Common myeloid progenitor, CD34-positive (primary cell): ENCODE measurements around the gene PKD2L2.
"Not testable (repeated sequence)": the region's sequence is repeated elsewhere in the genome, so short reads cannot be mapped to it uniquely, and the experiment has no call there.

Source experiments
- CTCF ChIA-PET: fragments of 350-600 bp; sonication (Branson Sonifier 250); formaldehyde crosslinking; loops from one replicate; lab custom pipeline; 2021; ENCODE audit warnings: antibody characterized with exemption; lab: Charles Lee
- POLR2A ChIA-PET: fragments of 350-600 bp; sonication (Branson Sonifier 250); formaldehyde crosslinking; loops from one replicate; lab custom pipeline; 2021; ENCODE audit warnings: antibody characterized with exemption; lab: Charles Lee
- DNase-seq, 3 donors: peaks; one replicate each; pipeline versions ENCODE4 v3.0.0 to v3.0.0-alpha.2; 2013
- H3K27ac ChIP-seq, 2 experiments: 1 replicate in 1 of 2; 2 replicates in 1 of 2; pipeline ENCODE4 v1.7.0; 2013; ENCODE audit warnings: inconsistent platforms in 2 of 2, low read length in 2 of 2, mild to moderate bottlenecking in 2 of 2, low read depth in 1 of 2, moderate library complexity in 1 of 2; ENCODE audit not compliant: severe bottlenecking in 2 of 2, insufficient read depth in 1 of 2, poor library complexity in 1 of 2
- H3K27me3 ChIP-seq, 5 experiments: replicated peaks in 2 of 5; 1 replicate in 3 of 5; 2 replicates in 2 of 5; pipeline versions ENCODE4 v1.6.1 to v1.7.0; 2013; ENCODE audit warnings: low read length in 4 of 5, mild to moderate bottlenecking in 2 of 5, moderate library complexity in 2 of 5, inconsistent platforms in 1 of 5; ENCODE audit not compliant: insufficient read depth in 5 of 5, control insufficient read depth in 4 of 5
- H3K36me3 ChIP-seq, 4 experiments: 1 replicate in 2 of 4; 2 replicates in 2 of 4; pipeline versions ENCODE4 v1.6.1 to v1.7.0; 2013; ENCODE audit warnings: low read length in 3 of 4, control low read depth in 1 of 4, mild to moderate bottlenecking in 1 of 4; ENCODE audit not compliant: control insufficient read depth in 4 of 4, insufficient read depth in 4 of 4
- H3K4me1 ChIP-seq, 4 experiments: 1 replicate in 3 of 4; 2 replicates in 1 of 4; pipeline versions ENCODE4 v1.6.1 to v1.7.1; 2013; ENCODE audit warnings: low read length in 3 of 4, mild to moderate bottlenecking in 3 of 4, control low read depth in 1 of 4, inconsistent platforms in 1 of 4, moderate library complexity in 1 of 4; ENCODE audit not compliant: control insufficient read depth in 4 of 4, insufficient read depth in 4 of 4; ENCODE audit errors: control extremely low read depth in 1 of 4
- H3K4me3 ChIP-seq, 7 experiments: 1 replicate in 4 of 7; 2 replicates in 3 of 7; pipeline versions ENCODE4 v1.5.1 to v1.7.0; 2013; ENCODE audit warnings: mild to moderate bottlenecking in 7 of 7, low read length in 6 of 7, moderate library complexity in 6 of 7, inconsistent platforms in 2 of 7, low read depth in 2 of 7, control low read depth in 1 of 7; ENCODE audit not compliant: insufficient read depth in 4 of 7, control insufficient read depth in 1 of 7; ENCODE audit errors: extremely low read depth in 1 of 7
- H3K9me3 ChIP-seq, 5 experiments: 1 replicate in 4 of 5; 2 replicates in 1 of 5; pipeline versions ENCODE4 v1.6.1 to v1.7.1; 2013; ENCODE audit warnings: low read length in 4 of 5, mild to moderate bottlenecking in 2 of 5, inconsistent platforms in 1 of 5, low read depth in 1 of 5, moderate library complexity in 1 of 5; ENCODE audit not compliant: control insufficient read depth in 4 of 5, insufficient read depth in 2 of 5; ENCODE audit errors: control extremely low read depth in 1 of 5
- WGBS: methylation state at CpG from one replicate; pipeline ENCODE4 v1.1.5; 2013; ENCODE audit not compliant: insufficient coverage; 5-methylcytosine and 5-hydroxymethylcytosine counted together

Gene PKD2L2

GRCh38 chr5:137970384-137970783 is 81.1 kb downstream of the PKD2L2 start:
- no CpG with 5 or more reads among the region's 4 CpGs for WGBS
- H3K27me3 ChIP-seq, DNase-seq, H3K27ac ChIP-seq, H3K4me1 ChIP-seq, H3K9me3 ChIP-seq, H3K4me3 ChIP-seq, POLR2A ChIA-PET, CTCF ChIA-PET: not testable (repeated sequence)
- peaks cover 9 to 33% (median 19%) of the 10 kb centered on the region in 4 experiments for H3K36me3 ChIP-seq

GRCh38 chr5:137975208-137975607 is 86.0 kb downstream of the PKD2L2 start:
- peaks cover 8 to 45% (median 27%) of the 10 kb centered on the region in 4 experiments for H3K36me3 ChIP-seq
- WGBS: 100% methylated on average over 3 of the region's 3 CpGs

GRCh38 chr5:137989419-137989818 is 100.2 kb downstream of the PKD2L2 start:
- POLR2A ChIA-PET: no interaction called here
- Histone ChIP-seq H3K27ac (no peak overlapping the region), H3K36me3 (peaks cover 4 to 26% (median 15%) of the 10 kb centered on the region in 4 experiments), H3K4me1 (peaks cover 0 to 3% (median under 1%) of the 10 kb centered on the region in 4 experiments), H3K27me3 (no peaks in the 10 kb centered on the region), H3K4me3 (no peak overlapping the region), H3K9me3 (no peaks in the 10 kb centered on the region)
- 95% methylated on average over 3 of the region's 5 CpGs for WGBS
- CTCF ChIA-PET: interaction anchor here (1.0 kb wide), 1 partner anchor 17 kb away, joined by 3 read pairs; no protein-coding TSS in a partner anchor
- DNase-seq: no peak

More at GRCh38 chr5:137975208-137975607, 86.0 kb downstream of the PKD2L2 start:
- Histone ChIP-seq H3K9me3 (peaks cover 0 to 5% (median 2%) of the 10 kb centered on the region in 5 experiments), H3K27ac (no peak overlapping the region), H3K4me3 (no peak overlapping the region), H3K4me1 (no peaks in the 10 kb centered on the region), H3K27me3 (no peaks in the 10 kb centered on the region)
- ChIA-PET CTCF (no interaction called here), POLR2A (no interaction called here)
- DNase-seq: no peak
